Endometrial microvascular endothelial cells (primary cell): Measurements from ENCODE around the gene SMLR1. TPM values are rescaled to one million over a fixed set of nuclear protein-coding genes. Genes with fewer than 3 reads are reported as not detected.

ENCODE experiments used
- in situ Hi-C: cut with HindIII; loops from 2 replicates; pipeline ENCODE4 v1.10.0; 2017; ENCODE audit warnings: low sequenced_read_pairs, low pct_unique_long_range_greater_than_20kb; ENCODE audit errors: inconsistent ontology term
- total RNA-seq: library from RNA; depleted of rRNA; stranded (reverse); fragments of >200 nt; gene quantifications from one replicate; pipeline ENCODE4 v1.2.3, GENCODE V29; 2015; ENCODE audit errors: inconsistent ontology term

SMLR1 gene
- total RNA-seq, 1 donor from 2014 or later = not detected

DNA sequence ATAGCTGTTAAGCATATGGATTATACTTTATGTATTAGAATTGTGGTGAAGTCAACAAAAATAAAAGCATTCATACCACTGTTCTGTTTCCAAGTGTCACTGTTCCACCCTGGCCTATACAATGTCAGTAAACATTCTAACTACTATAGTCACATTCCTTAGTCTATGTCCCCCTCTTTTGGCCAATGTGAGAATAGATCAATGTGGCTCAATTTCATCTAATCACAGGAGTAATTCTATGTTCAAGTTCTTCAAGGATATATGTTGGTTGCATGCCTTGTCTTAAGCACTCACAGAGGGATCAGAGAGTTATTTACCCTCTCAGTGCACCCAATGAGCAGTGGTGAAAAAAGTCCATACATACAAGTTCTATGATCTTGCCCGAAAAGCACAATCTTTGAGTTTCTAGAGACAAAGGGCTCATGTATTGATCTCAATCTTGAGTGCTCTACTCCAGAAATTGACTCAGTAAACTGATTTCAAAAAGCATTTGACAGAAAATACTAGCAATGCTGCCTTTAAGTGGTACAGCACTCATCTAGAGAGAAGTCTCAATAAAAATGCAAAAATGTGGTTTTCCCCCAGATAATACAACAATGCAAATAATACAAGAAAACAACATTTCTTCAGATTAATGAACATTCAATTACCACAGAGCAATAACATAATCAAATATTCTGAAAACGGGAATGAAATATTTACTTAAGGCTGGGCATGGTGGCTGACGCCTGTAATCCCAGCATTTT lies 16.5 kb downstream of the SMLR1 start:
- in situ Hi-C loops = no loop called here

DNA sequence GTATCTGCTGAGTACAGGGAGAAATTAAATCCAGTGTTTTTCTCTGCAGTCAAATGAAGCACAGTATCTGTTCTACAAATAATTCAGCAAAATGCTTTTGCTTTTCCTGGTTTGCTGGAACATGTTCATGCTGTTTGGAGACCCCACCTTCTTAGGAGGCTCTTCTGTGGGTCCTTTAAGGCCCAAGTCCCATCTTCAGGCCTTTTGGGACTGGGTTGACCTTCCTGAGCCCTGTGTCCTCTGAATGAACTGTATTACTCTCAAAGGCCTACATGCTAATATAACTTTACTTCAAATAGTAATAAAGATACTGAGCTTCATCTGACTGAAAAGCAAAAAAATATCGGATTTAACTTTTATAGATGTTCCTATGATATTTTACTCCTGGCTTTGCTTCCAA lies 19.3 kb downstream of the SMLR1 start:
- in situ Hi-C loops = no loop called here

DNA sequence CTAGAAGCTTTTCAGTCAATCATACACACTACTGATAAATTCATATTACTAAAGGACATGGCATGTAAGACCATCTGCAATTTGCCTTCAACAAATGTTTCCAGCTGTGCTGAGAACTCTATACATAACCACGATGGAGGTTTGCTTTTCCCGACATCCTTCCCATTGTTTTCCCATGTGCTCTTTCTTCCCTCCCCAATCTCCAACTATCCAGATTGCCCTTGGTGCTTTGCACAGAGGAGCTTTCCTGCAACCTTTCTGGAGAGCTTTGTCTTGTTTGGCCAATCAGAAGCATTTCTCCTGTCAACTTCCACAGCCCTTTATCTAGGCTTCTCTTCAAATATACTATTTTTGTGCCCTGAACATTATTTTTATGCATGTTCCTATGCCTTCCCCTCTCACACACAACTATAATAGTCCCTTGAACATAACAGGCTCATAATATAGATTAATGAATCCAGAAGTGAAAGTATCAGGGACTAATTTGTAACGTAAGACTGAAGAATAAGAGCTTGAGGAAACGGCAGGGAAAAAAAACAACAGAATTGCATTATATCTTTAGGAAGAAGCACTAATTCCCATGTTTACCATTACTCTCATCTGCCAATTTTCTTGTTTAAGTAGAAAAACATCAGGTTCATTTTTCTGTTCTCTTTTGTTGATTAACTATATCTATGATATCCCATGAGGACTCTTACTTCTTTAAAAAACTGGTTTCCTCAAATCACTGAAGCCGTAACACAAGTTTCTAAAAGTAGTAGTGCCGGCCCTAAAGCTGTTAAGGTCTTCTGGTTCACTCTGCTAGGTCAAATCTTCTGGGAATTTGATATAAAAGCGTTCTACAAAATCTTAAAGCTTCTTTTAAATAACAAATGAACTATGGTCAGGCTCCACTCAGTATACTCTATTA lies 20.1 kb downstream of the SMLR1 start:
- in situ Hi-C loops = no loop called here

DNA sequence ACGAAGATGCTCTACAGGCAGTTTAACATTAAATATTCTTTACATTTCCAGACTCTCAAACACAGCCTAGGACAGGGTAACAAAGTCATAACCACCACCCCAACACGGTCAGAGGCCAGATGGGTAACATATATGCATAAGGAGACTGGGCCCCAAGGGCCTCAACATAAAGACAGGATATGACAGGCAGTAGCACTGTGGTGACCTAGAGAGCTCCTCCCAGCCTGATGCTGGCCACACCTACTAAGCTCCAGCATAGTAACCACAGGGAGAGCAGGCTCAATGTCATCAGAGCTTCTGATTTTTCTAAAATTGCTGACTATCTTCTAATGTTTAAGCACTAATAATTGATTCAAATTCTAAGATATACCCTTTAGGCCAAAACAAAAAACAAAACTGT lies 21.7 kb downstream of the SMLR1 start:
- in situ Hi-C loops = no loop called here

DNA sequence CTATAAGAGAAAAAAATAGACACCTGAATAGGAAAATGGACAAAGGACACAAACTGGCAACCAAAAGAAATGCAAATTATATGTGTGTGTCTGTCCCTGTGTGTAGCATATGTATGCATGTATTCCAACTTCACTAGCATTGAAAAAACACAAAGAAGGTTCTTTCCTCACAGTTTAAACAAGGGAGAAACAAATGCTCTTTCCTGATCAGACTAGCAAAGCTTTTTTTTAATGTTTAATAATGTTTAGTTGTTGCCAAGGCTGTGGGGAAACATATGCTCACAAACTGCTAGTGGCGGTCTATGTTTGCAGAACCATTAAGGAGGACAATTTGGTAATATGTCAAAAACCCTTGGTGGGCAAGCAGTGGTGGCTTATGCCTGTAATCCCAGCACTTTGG lies 22.4 kb downstream of the SMLR1 start:
- in situ Hi-C loops = no loop called here

DNA sequence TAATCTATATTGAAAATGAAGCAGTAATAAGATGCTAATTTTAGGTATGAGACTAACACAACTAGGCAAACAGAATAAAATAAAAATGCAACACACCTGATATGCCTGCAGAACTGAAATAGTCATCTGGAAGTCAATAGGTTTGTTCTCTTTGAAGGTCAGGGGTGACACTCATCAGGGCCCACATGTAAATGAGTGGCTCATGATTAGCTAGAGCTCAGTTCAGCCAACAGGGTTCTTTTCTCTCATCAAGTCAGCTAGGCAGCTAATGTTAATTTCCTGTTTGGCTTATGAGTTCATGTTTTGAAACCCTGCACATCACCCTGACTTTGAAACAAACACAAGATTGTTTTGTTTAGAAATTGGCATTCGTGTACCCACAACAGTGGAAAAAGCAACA lies 23.8 kb downstream of the SMLR1 start:
- in situ Hi-C loops = no loop called here

DNA sequence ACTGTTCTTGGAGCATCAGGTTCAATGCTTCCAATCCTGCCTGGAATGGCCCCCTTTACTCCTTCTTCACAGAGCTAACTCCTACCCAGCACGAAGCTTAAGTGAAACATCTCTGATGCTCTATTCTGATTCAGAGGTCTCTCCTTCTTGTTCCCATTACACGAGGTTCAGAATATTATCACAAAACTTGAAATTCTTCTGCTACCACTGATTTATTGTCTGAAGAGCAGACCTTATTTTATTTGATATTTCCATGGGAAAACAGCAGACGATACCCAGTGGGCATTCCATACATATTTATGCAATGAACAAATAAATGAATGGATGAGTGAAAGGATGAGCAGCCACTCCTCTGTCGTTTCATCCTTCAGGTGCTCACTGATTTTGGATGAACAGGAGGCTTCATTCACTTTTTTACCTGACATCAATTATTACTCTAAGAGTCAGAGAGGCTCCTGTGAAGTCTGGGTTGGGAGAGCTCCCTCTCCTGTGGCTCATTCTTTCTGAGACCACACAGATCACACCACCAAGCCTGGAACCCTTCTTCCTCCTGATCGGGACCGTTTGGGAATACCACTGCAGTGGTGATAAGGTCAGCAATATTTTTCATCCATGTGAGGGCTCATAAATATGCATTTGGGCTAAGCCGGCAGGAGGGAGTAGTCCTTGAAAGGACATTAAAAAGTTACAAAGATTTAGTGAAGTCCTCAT lies 25.8 kb downstream of the SMLR1 start:
- in situ Hi-C loops = no loop called here

DNA sequence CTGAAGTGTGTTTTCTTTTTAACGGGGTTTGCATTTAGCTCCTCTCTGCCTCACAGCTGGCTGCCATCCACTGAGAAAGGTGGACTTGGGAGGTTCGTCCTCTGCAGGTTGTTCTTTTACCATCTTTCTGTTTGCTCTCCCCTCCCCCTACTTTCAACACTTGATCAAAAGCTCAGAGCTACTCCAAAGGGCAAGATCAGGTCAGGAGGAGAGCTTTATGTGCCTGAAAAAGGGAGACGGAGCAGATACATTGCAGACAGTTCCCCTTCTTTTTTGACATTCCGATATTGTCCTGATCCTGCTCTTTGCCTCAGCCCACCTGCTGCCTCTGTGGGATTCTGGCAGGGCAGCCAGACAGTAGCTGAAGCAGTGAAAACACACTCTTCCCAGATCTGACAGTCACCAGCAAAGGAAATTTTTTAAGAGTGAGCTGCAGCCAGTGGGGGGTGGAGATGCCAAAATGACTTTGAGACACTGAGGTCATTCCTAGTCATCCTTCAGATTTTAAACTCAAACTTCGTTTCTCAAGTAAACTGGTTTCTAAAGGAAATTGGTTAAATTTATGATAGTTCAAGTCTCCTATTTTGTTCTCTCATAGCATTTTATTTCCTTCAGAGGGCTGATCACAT lies 26.5 kb downstream of the SMLR1 start:
- in situ Hi-C loops = no loop called here

DNA sequence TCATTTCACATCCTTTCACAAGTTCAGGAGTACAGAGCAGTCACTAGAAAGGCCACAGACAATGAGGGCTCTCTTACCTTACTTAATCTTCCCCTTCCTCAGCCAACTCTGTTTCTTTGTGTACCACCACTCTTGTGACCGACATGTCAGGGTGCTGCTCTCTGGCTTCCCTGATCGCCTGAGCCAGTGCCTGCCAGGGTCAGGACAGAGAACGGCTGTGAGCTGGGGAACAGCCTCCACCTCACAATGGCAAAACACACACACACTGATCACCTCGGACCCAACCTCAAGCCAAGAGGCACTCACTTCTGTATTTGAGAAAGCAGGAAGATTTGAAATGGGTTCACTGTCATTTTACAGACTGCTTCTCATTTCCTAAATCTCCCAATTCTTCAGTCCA lies 30.8 kb downstream of the SMLR1 start:
- in situ Hi-C loops = no loop called here

DNA sequence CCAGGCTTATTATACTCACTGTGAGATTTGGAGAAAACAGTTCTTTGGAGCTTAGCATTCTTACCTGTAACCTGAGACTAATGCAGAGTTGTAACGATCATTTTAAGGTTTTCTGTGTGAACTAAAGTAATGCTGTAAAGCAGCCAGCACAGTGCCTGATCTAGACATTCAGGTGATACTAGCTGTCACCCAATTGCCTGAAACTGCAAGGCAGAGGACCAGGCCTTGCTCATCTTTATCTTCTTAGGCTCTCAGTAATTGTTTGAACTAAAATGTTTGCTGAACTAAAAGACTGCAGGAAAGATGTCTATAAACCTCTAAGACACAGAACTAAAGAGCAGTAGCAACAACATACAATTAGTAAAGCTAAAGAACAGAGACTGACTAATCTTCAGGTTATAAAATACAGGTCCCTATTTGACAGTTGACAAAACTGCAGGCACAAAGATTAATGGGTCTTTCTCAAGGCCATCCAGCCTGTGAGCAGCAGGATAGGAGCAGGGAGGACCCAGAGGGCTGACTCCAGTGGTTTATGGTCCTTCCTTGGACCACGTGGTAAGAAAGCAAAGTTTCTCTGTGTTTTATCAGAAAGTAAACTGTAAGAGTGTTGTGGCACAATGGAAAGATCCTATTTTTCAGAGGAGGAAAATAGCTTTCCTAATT lies 31.4 kb downstream of the SMLR1 start:
- in situ Hi-C loops = no loop called here

DNA sequence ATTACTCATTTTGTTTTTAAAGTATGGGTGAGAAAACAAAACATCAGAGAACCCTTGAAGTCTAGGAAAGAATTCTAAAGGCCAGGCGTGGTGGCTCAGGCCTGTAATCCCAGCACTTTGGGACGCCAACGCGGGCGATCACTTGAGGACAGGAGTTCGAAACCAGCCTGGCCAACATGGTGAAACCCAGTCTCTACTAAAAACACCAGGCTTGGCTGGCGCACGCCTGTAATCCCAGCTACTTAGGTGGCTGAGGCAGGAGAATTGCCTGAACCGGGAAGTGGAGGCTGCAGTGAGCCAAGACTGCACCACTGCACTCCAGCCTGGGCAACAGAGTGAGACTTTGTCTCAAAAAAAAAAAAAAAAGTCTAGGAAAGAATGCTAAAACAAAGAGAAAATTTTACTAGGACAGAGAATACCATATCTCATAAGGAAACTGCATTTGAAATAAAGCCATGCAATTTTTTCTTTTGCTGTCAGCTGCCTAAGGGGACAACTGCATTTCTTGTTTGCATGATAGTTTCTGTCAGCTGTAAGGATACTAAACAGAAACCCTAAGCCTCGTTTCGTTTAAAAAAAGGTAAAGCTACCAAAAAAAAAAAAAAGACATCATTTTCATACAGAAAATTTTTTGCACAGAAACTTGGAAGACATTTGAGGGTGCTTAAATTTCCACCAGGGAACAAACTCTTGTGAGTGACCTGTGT lies 32.1 kb downstream of the SMLR1 start:
- in situ Hi-C loops = no loop called here

DNA sequence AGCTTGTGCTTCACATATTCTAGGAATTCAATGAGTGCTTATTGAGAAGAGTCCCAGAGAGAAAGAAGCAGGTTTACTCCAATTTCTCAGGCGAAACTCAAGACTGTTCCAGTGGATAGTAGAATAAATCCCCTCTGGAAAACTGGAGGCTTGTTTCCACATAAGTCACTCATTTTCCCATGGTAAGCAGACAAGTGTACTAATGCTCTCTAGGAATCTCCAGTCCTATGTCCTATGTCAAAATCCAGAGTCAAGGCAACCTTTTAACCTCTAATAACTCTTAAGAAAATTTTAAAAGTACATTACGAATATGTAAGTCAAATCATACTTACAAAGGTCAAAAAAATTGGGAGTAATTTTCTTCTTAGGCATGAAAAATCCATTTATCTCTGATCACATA lies 35.2 kb downstream of the SMLR1 start:
- in situ Hi-C loops = no loop called here

DNA sequence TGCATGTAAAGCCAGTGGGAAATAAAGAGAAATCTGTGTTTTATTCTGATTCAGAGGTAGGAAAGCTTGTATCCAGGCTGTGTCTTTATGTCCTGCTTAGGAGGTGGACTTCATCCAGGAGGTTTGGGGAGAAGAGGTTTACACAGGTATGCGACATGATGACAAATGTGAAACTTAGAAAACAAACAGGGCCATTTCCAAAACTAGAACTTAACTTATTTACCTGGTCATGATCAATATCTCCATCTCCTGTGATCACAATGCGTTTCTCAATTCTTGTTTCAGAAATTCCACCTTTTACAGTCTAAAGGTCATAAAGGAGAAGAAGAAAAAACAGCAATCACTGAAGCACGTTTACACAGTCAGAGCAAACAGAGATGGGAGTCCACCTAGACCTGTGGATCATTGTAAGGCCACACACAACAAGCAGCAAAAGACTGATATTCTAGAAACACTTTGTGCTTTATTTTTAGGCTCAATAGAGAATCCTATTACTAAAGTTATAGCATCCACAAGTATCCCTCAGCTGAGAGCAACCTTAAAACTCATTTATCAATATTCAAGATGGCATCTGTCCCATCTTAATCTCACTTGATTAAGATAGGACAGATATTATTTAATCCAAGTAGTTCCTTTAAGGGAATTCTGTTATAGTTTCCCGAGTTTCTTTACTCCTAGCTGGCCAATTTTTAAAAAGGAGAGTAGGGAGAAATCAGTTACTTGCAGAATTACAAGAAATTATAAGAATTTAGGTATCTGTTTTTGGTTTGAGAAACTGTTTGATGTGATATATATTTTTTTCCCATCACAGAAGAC lies 36.4 kb downstream of the SMLR1 start:
- in situ Hi-C loops = no loop called here

DNA sequence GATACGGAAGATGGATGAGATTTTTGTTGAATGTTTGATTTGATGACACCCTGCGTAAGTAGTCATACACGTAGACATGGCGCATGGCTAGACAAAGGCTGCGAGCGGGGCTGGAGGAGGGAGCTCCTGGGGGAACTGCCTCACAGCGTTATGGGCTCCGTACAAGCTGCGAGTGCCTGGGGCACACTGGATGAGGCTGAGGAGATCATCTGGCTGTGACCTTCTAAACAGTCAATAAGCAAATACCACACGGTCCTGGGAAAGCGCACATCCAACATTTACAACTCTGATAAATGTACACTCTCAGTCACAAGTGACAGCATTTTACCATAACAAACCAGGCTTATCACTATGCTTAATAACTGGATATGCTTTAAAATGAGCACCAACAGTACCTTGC lies 37.1 kb downstream of the SMLR1 start:
- in situ Hi-C loops = no loop called here

DNA sequence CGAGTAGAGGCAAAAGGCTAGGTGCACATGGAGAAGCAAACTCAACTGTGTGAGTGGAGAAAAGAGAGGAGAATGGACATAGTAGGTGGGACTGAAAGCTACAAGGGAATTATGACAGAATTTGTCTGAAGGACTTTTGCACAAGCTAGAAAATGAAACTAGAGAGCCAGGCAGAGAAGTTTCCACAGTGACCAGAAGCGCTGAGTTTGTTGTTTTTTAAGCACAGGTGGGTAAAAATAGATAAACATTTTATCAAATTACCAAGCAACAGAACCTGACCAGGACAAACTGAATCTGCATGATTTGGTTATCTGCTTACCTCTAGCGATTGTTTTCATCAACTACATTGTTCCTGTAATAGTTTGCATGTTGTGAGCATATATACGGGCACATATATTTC lies 38.6 kb downstream of the SMLR1 start:
- in situ Hi-C loops = no loop called here

DNA sequence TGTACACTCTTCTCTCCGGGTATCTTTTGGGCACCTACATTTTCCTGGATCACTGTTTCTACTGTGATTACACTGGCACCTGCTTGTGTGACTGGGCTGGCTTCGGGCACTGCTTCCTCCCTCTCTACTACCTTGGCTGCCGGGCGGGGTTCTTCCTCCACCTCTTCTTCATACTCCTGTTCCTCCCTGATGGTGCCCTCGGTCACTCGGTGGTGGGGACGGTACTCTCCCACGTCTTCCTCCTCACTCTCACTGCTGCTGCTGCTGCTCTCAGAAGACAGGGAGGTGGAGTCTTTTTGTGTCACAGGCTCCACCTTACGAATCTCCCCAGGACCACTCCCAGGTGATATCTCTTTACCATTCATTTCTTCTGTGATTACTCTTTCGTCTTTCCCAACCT lies 42.5 kb downstream of the SMLR1 start:
- in situ Hi-C loops = no loop called here

DNA sequence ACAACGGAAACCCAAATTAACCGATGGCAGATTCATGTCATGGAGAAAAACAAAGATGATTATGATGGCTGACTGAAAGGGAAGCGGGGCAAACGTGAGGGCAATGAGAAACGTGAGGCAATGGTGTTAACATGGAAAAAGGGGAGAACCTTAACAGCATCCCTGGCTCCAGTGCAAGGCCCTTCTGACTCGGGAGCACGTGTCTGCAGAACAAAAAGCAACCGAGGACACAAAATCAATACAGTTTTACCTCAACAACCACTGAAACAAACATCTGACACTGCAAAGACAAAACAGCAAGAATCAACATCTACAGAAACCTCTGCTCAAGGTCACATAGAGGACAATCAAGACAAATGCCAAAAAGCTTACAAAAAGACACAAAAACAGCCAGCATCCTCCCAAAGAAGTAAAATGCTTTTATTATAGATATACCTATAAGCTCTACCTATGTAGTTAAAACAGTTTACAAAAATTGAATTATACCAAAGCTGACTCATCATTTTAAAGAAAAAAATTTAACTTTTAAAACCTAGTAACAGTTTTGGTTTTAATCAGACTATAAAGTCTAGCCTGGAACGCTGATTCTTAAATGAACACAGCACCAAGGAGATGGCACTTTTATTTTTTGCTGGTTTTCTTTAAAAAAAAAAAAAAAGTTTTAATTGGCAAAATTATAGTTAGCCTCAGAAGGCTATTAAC lies 43.1 kb downstream of the SMLR1 start:
- in situ Hi-C loops = no loop called here
